HepG2 (cell line): Measurements from ENCODE around the gene KLF6. TPM values are rescaled to one million over a fixed set of nuclear protein-coding genes. Genes with fewer than 3 reads are reported as not detected.

Experiments used
- ATM ChIP-seq: fragments of 450-650 bp; IDR thresholded peaks from 2 replicates; pipeline ENCODE4 v1.7.1; 2017; ENCODE audit warnings: mild to moderate bottlenecking, borderline replicate concordance
- DDIT3 ChIP-seq: sonication (generic); formaldehyde crosslinking; IDR thresholded peaks from 2 replicates; pipeline ENCODE4 v1.4.0; 2020; ENCODE audit warnings: mild to moderate bottlenecking, missing genetic modification reagents
- GABPB1 ChIP-seq: IDR thresholded peaks from 2 replicates; pipeline ENCODE4 v1.6.1; 2016; ENCODE audit warnings: mild to moderate bottlenecking, missing genetic modification reagents, moderate library complexity, missing compliant biosample characterization
- HES4 ChIP-seq: sonication (generic); formaldehyde crosslinking; IDR thresholded peaks from 2 replicates; pipeline ENCODE4 v1.9.0; 2021; ENCODE audit warnings: mild to moderate bottlenecking, missing genetic modification reagents, borderline replicate concordance
- MBD4 ChIP-seq: IDR thresholded peaks from 2 replicates; pipeline ENCODE4 v1.6.1; 2012; ENCODE audit warnings: low read length, inconsistent platforms, borderline replicate concordance
- NAIF1 ChIP-seq: sonication (generic); formaldehyde crosslinking; IDR thresholded peaks from 2 replicates; pipeline ENCODE4 v1.5.0; 2020; ENCODE audit warnings: mild to moderate bottlenecking, missing genetic modification reagents, borderline replicate concordance
- NCOA1 ChIP-seq: sonication (generic); formaldehyde crosslinking; IDR thresholded peaks from 2 replicates; pipeline ENCODE4 v1.9.0; 2021; ENCODE audit warnings: missing genetic modification reagents
- NFKB2 ChIP-seq: sonication (generic); formaldehyde crosslinking; IDR thresholded peaks from 2 replicates; pipeline ENCODE4 v1.4.0; 2020; ENCODE audit warnings: missing genetic modification reagents, borderline replicate concordance
- PAF1 ChIP-seq: IDR thresholded peaks from 2 replicates; pipeline ENCODE4 v1.6.1; 2016; ENCODE audit warnings: missing genetic modification reagents, missing compliant biosample characterization
- SRSF1 ChIP-seq: fragments of 200-400 bp; formaldehyde crosslinking; optimal IDR thresholded peaks from 2 replicates; pipeline ENCODE3; 2017; ENCODE audit warnings: mild to moderate bottlenecking, low read depth, low read length, moderate library complexity
- ZBTB14 ChIP-seq: sonication (generic); formaldehyde crosslinking; IDR thresholded peaks from 2 replicates; pipeline ENCODE4 v1.4.0; 2020; ENCODE audit warnings: missing genetic modification reagents
- ZNF275 ChIP-seq: sonication (generic); formaldehyde crosslinking; IDR thresholded peaks from 2 replicates; pipeline ENCODE4 v1.8.0; 2022; ENCODE audit warnings: missing genetic modification reagents, mild to moderate bottlenecking, inconsistent platforms, borderline replicate concordance
- ZNF549 ChIP-seq: sonication (generic); formaldehyde crosslinking; IDR thresholded peaks from 2 replicates; pipeline ENCODE4 v1.5.0; 2020; ENCODE audit warnings: missing genetic modification reagents
- ZNF703 ChIP-seq: sonication (generic); formaldehyde crosslinking; IDR thresholded peaks from 2 replicates; pipeline ENCODE4 v1.5.1; 2020; ENCODE audit warnings: missing genetic modification reagents, mild to moderate bottlenecking, moderate library complexity, borderline replicate concordance
- ZNF839 ChIP-seq: sonication (generic); formaldehyde crosslinking; IDR thresholded peaks from 2 replicates; pipeline ENCODE4 v1.4.0; 2020; ENCODE audit warnings: missing genetic modification reagents, mild to moderate bottlenecking, borderline replicate concordance
- ZSCAN29 ChIP-seq: sonication (generic); formaldehyde crosslinking; conservative IDR thresholded peaks from 2 replicates; pipeline ENCODE4 v1.4.0; 2020; ENCODE audit warnings: mild to moderate bottlenecking, missing genetic modification reagents
- polyA plus RNA-seq, 8 experiments: library from polyadenylated mRNA; depleted of rRNA in 3 of 8; stranded (reverse) in 7 of 8; unstranded in 1 of 8; fragments of >200 nt; fragmentation: Illumina TruSeq in 4 of 8; extraction: Trizol in 4 of 8; gene quantifications; 2 replicates each; pipeline versions ENCODE4 v1.2.1 to v1.2.3, GENCODE V29; 2011 to 2016; ENCODE audit warnings: low read depth in 4 of 8, missing spikeins in 1 of 8, mixed read lengths in 1 of 8; ENCODE audit not compliant: insufficient read depth in 1 of 8
- total RNA-seq, 5 experiments: library from RNA; depleted of rRNA; stranded (reverse); fragments of >200 nt; fragmentation: Illumina TruSeq; extraction: Trizol; gene quantifications; 2 replicates each; pipeline ENCODE4 v1.2.3, GENCODE V29; 2016; ENCODE audit warnings: low read depth in 1 of 5
- TF ChIP-seq, protein P1 (sequence below): sonication (generic); formaldehyde crosslinking; IDR thresholded peaks from one replicate; pipeline ENCODE4 v1.5.1; 2020; ENCODE audit warnings: mild to moderate bottlenecking, missing genetic modification reagents; ENCODE audit errors: not compliant biosample characterization
- TF ChIP-seq, protein P2 (sequence below): sonication (generic); formaldehyde crosslinking; IDR thresholded peaks from 2 replicates; pipeline ENCODE4 v1.5.0; 2020; ENCODE audit warnings: missing genetic modification reagents, mild to moderate bottlenecking, borderline replicate concordance

The KLF6 gene
- total and polyA plus RNA-seq, 2 of the 13 experiments (the other 11 are each of a cell fraction or from before 2014, with no cell fraction given) = 27.0 to 71.9 TPM

GRCh38 chr10:3740157-3740871 is 44.7 kb downstream of the KLF6 start (continued):
- TF ChIP-seq, protein P1, sequence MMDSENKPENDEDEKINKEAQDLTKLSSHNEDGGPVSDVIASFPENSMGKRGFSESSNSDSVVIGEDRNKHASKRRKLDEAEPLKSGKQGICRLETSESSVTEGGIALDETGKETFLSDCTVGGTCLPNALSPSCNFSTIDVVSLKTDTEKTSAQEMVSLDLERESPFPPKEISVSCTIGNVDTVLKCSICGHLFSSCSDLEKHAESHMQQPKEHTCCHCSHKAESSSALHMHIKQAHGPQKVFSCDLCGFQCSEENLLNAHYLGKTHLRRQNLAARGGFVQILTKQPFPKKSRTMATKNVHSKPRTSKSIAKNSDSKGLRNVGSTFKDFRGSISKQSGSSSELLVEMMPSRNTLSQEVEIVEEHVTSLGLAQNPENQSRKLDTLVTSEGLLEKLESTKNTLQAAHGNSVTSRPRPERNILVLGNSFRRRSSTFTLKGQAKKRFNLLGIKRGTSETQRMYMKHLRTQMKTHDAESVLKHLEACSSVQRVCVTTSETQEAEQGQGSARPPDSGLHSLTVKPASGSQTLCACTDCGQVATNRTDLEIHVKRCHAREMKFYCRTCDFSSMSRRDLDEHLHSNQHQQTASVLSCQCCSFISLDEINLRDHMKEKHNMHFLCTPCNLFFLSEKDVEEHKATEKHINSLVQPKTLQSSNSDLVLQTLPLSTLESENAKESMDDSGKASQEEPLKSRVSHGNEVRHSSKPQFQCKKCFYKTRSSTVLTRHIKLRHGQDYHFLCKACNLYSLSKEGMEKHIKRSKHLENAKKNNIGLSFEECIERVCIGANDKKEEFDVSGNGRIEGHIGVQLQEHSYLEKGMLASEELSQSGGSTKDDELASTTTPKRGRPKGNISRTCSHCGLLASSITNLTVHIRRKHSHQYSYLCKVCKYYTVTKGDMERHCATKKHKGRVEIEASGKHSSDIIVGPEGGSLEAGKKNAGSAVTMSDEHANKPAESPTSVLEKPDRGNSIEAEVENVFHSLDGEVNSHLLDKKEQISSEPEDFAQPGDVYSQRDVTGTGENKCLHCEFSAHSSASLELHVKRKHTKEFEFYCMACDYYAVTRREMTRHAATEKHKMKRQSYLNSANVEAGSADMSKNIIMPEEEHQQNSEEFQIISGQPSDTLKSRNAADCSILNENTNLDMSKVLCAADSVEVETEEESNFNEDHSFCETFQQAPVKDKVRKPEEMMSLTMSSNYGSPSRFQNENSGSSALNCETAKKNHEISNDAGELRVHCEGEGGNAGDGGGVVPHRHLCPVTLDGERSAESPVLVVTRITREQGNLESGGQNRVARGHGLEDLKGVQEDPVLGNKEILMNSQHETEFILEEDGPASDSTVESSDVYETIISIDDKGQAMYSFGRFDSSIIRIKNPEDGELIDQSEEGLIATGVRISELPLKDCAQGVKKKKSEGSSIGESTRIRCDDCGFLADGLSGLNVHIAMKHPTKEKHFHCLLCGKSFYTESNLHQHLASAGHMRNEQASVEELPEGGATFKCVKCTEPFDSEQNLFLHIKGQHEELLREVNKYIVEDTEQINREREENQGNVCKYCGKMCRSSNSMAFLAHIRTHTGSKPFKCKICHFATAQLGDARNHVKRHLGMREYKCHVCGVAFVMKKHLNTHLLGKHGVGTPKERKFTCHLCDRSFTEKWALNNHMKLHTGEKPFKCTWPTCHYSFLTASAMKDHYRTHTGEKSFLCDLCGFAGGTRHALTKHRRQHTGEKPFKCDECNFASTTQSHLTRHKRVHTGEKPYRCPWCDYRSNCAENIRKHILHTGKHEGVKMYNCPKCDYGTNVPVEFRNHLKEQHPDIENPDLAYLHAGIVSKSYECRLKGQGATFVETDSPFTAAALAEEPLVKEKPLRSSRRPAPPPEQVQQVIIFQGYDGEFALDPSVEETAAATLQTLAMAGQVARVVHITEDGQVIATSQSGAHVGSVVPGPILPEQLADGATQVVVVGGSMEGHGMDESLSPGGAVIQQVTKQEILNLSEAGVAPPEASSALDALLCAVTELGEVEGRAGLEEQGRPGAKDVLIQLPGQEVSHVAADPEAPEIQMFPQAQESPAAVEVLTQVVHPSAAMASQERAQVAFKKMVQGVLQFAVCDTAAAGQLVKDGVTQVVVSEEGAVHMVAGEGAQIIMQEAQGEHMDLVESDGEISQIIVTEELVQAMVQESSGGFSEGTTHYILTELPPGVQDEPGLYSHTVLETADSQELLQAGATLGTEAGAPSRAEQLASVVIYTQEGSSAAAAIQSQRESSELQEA = no peak
- TF ChIP-seq ZNF839 (CRISPR knock-in tag) (no peak), NCOA1 (CRISPR knock-in tag) (no peak), GABPB1 (CRISPR knock-in tag) (no peak), SRSF1 (no peak), ATM (no peak), DDIT3 (CRISPR knock-in tag) (no peak), PAF1 (no peak), ZNF703 (CRISPR knock-in tag) (no peak), NAIF1 (CRISPR knock-in tag) (no peak), ZNF275 (CRISPR knock-in tag) (no peak), MBD4 (no peak), NFKB2 (CRISPR knock-in tag) (no peak), ZNF549 (CRISPR knock-in tag) (no peak), ZBTB14 (CRISPR knock-in tag) (no peak), ZSCAN29 (CRISPR knock-in tag) (peak; percentile 99), HES4 (CRISPR knock-in tag) (no peak)
- TF ChIP-seq, protein P2, sequence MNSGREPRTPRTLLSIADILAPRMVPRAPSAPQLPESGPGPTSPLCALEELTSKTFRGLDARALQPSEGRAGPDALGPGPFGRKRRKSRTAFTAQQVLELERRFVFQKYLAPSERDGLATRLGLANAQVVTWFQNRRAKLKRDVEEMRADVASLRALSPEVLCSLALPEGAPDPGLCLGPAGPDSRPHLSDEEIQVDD (CRISPR knock-in tag) = no peak
